ENCODE data around the gene TRAPPC10. TPM values are rescaled to one million over a fixed set of nuclear protein-coding genes. Genes with fewer than 3 reads are reported as not detected.

TRAPPC10 gene
- total and polyA plus RNA-seq, 2 of the 8 experiments (the other 6 are each of a cell fraction or from before 2014, with no cell fraction given): 18.5 to 29.8 TPM

- TF ChIP-seq SP2 (IDR thresholded peaks at IDR 0.05; ENCODE audit: low read length): no peak
- TF ChIP-seq HDAC2 (IDR thresholded peaks at IDR 0.05; ENCODE audit: borderline replicate concordance in 1 of 2, low read depth in 2 of 2, low read length in 2 of 2): no peak
- TF ChIP-seq PHF8 (conservative IDR thresholded peaks at IDR 0.05; ENCODE audit: low read depth, low read length): no peak
- no peak for TF ChIP-seq TAF1 (IDR thresholded peaks at IDR 0.05; ENCODE audit: low read depth, low read length)
- TF ChIP-seq RNF2 (IDR thresholded peaks at IDR 0.05; ENCODE audit: borderline replicate concordance, low read depth, low read length, missing control alignments, poor library complexity, severe bottlenecking): no peak
- no peak for TF ChIP-seq CHD7 (IDR thresholded peaks at IDR 0.05; ENCODE audit: insufficient replicate concordance, low read length)
- TF ChIP-seq POLR2AphosphoS5 (IDR thresholded peaks at IDR 0.05; ENCODE audit: low read depth, low read length): no peak
- no peak for TF ChIP-seq SP1 (IDR thresholded peaks at IDR 0.05; ENCODE audit: low read depth, low read length)
- TF ChIP-seq MAFK (IDR thresholded peaks at IDR 0.05; ENCODE audit: low read depth, low read length): no peak
These were observed 6.0 kb upstream of the TRAPPC10 start (continued) for GRCh38 chr21:44006017-44006619.
